HCT116 (cell line): Measurements from ENCODE around the gene HELZ2. TPM values are rescaled to one million over a fixed set of nuclear protein-coding genes. Genes with fewer than 3 reads are reported as not detected.
A peak's percentile ranks its signal among the peaks of the same experiment; 100 is the strongest.

Experiments used
- ATAC-seq: fragments of 200-7000 bp; cut with Tn5 transposase; 2 replicates; pipeline ENCODE4 v1.9.1; 2020; ENCODE audit warnings: mild to moderate bottlenecking, moderate library complexity
- BruUV-seq: library from RNA; stranded (reverse); fragments of 400-500 nt; replicated peaks from 2 replicates; lab custom pipeline; 2021; lab: Mats Ljungman, UMichigan
- CTCF ChIA-PET: fragments of 300-600 bp; sonication (Branson Sonifier 250); formaldehyde crosslinking; loops from one replicate; lab custom pipeline; 2021; ENCODE audit warnings: antibody characterized with exemption; lab: Charles Lee
- POLR2A ChIA-PET: fragments of 300-600, 350-600 bp; sonication (Branson Sonifier 250); formaldehyde crosslinking; loops from one replicate; lab custom pipeline; 2021; ENCODE audit warnings: antibody characterized with exemption; lab: Charles Lee
- RAD21 ChIA-PET, 2 experiments: fragments of 300-600 bp; sonication (Branson Sonifier 250); formaldehyde crosslinking; loops; one replicate each; lab custom pipeline; 2023; ENCODE audit warnings: low total read pairs in 2 of 2; ENCODE audit not compliant: uncharacterized antibody in 2 of 2, unreplicated experiment in 2 of 2, low non-redundant PET in 1 of 2; lab: Charles Lee
- DNase-seq: peaks from one replicate; pipeline ENCODE4 v3.0.0-alpha.2; 2010; ENCODE audit warnings: low read depth, low spot score
- H2AFZ ChIP-seq: fragments of 200-600 bp; shearing (Covaris generic), sonication (generic); 2 replicates; pipeline ENCODE4 v1.6.1; 2017; ENCODE audit warnings: low read depth, mixed run types, mixed read lengths, antibody characterized with exemption, low read length; ENCODE audit not compliant: poor library complexity, severe bottlenecking
- H3K27ac ChIP-seq: 2 replicates; pipeline ENCODE4 v1.5.1; 2012; ENCODE audit warnings: low read depth, low read length
- H3K27me3 ChIP-seq: fragments of 200-600 bp; sonication (generic); 2 replicates; pipeline ENCODE4 v1.6.1; 2016; ENCODE audit warnings: mixed run types, low read length, mixed read lengths; ENCODE audit not compliant: insufficient read depth
- H3K36me3 ChIP-seq, 2 experiments: fragments of 200-500 bp in 1 of 2; fragments of 200-600 bp in 1 of 2; sonication (Bioruptor generic) in 1 of 2; sonication (generic) in 1 of 2; 2 replicates each; pipeline versions ENCODE4 v1.5.1 to v1.6.1; 2014 to 2016; ENCODE audit warnings: low read length in 2 of 2, inconsistent platforms in 1 of 2, mixed read lengths in 1 of 2, mixed run types in 1 of 2; ENCODE audit not compliant: insufficient read depth in 2 of 2, control insufficient read depth in 1 of 2
- H3K4me1 ChIP-seq, 2 experiments: fragments of 200-600 bp in 1 of 2; sonication (generic) in 1 of 2; 2 replicates each; pipeline versions ENCODE4 v1.5.1 to v1.6.1; 2012 to 2017; ENCODE audit warnings: low read length in 2 of 2, inconsistent platforms in 1 of 2, mild to moderate bottlenecking in 1 of 2, mixed read lengths in 1 of 2, mixed run types in 1 of 2, moderate library complexity in 1 of 2; ENCODE audit not compliant: insufficient read depth in 2 of 2, control insufficient read depth in 1 of 2
- H3K4me2 ChIP-seq: fragments of 200-600 bp; sonication (generic); 2 replicates; pipeline ENCODE4 v1.6.1; 2017; ENCODE audit warnings: mixed run types, low read length, mixed read lengths
- H3K4me3 ChIP-seq, 2 experiments: fragments of 200-600 bp in 1 of 2; sonication (generic) in 1 of 2; replicated peaks in 1 of 2; 2 replicates each; pipeline ENCODE4 v1.5.1; 2011 to 2016; ENCODE audit warnings: low read length in 2 of 2, control low read depth in 1 of 2, low read depth in 1 of 2, mild to moderate bottlenecking in 1 of 2, mixed read lengths in 1 of 2, mixed run types in 1 of 2
- H3K79me2 ChIP-seq: fragments of 200-600 bp; sonication (generic); 2 replicates; pipeline ENCODE4 v1.6.1; 2017; ENCODE audit warnings: mild to moderate bottlenecking, mixed run types, low read length, moderate library complexity, mixed read lengths; ENCODE audit not compliant: insufficient read depth
- H3K9ac ChIP-seq: fragments of 200-600 bp; sonication (generic); 2 replicates; pipeline ENCODE4 v1.6.1; 2016; ENCODE audit warnings: low read length, mixed read lengths
- H3K9me2 ChIP-seq: fragments of 200-600 bp; sonication (generic), shearing (Covaris generic); 2 replicates; pipeline ENCODE4 v1.6.1; 2017; ENCODE audit warnings: mixed run types, mild to moderate bottlenecking, moderate library complexity; ENCODE audit not compliant: insufficient read depth
- H3K9me3 ChIP-seq, 2 experiments: fragments of 200-500 bp in 1 of 2; fragments of 200-600 bp in 1 of 2; sonication (Bioruptor generic) in 1 of 2; sonication (generic) in 1 of 2; 2 replicates each; pipeline ENCODE4 v1.6.1; 2014 to 2017; ENCODE audit warnings: low read length in 2 of 2, mixed read lengths in 2 of 2, inconsistent platforms in 1 of 2, low read depth in 1 of 2, mild to moderate bottlenecking in 1 of 2, mixed run types in 1 of 2, moderate library complexity in 1 of 2; ENCODE audit not compliant: control insufficient read depth in 1 of 2, insufficient read depth in 1 of 2
- H4K20me1 ChIP-seq: fragments of 200-600 bp; sonication (generic), shearing (Covaris generic); 2 replicates; pipeline ENCODE4 v1.6.1; 2017; ENCODE audit warnings: mixed run types, mild to moderate bottlenecking, moderate library complexity; ENCODE audit not compliant: insufficient read depth
- ELF1 ChIP-seq: IDR thresholded peaks from 2 replicates; pipeline ENCODE4 v1.6.1; 2012; ENCODE audit warnings: low read depth, borderline replicate concordance
- POLR2AphosphoS5 ChIP-seq: IDR thresholded peaks from 2 replicates; pipeline ENCODE4 v1.6.1; 2011; ENCODE audit warnings: mild to moderate bottlenecking, low read depth, low read length, moderate library complexity
- SIN3A ChIP-seq: IDR thresholded peaks from 2 replicates; pipeline ENCODE4 v1.6.1; 2012; ENCODE audit warnings: low read depth
- intact Hi-C: fragments of 100-400 bp; cut with micrococcal nuclease; formaldehyde crosslinking; loops from 2 replicates; pipeline ENCODE4 v1.10.0; 2022
- total RNA-seq: library from RNA; stranded (reverse); gene quantifications from one replicate; pipeline ENCODE4 v1.2.1, GENCODE V29; 2021; ENCODE audit not compliant: unreplicated experiment

Gene HELZ2
- total RNA-seq, 1 experiment from 2014 or later, result 44.0 TPM

GRCh38 chr20:63525971-63526370 lies 48.1 kb downstream of the HELZ2 start:
- H3K4me1 ChIP-seq, result peaks cover 8 to 33% of the 10 kb centered on the region in 2 experiments; a peak in 3 of 4 replicates
- H3K4me2 ChIP-seq, result no peak overlapping the region
- peaks cover 20% of the 10 kb centered on the region for H3K79me2 ChIP-seq
- H3K36me3 ChIP-seq, result peaks cover 6 to 24% of the 10 kb centered on the region in 2 experiments
- no peaks in the 10 kb centered on the region for H3K27me3 ChIP-seq
- H2AFZ ChIP-seq, result no peak overlapping the region
- intact Hi-C loops, result no loop called here
- ChIA-PET RAD21 (no interaction called here), POLR2A (interaction anchor here (0.8 kb wide), 1 partner anchor 29 kb away, joined by 3 read pairs; no protein-coding TSS in a partner anchor), CTCF (no interaction called here)
- TF ChIP-seq POLR2AphosphoS5, result peak; percentile 51; the same call in 1 of the 2 replicates
- TF ChIP-seq SIN3A, result no peak
- no TSS peak for BruUV-seq
- no peak overlapping the region for H3K4me3 ChIP-seq
- ATAC-seq, result peak; percentile 13
- H3K27ac ChIP-seq, result no peak overlapping the region
- no peaks in the 10 kb centered on the region for H3K9me2 ChIP-seq
- no peak overlapping the region for H3K9ac ChIP-seq
- peaks cover 5 to 7% of the 10 kb centered on the region in 2 experiments; a peak in 2 of 4 replicates for H3K9me3 ChIP-seq
- no peak for DNase-seq
- no peaks in the 10 kb centered on the region for H4K20me1 ChIP-seq

GRCh38 chr20:63525185-63525584 lies 48.9 kb downstream of the HELZ2 start:
- Histone ChIP-seq H3K9me2 (no peaks in the 10 kb centered on the region), H4K20me1 (no peaks in the 10 kb centered on the region), H3K9ac (no peak overlapping the region), H2AFZ (no peak overlapping the region), H3K4me2 (no peak overlapping the region), H3K9me3 (peaks cover 5 to 7% of the 10 kb centered on the region in 2 experiments; a peak in 2 of 4 replicates), H3K4me1 (peaks cover 8 to 33% of the 10 kb centered on the region in 2 experiments; a peak in 3 of 4 replicates), H3K27ac (no peak overlapping the region), H3K27me3 (no peaks in the 10 kb centered on the region), H3K79me2 (peaks cover 21% of the 10 kb centered on the region), H3K36me3 (peaks cover 6 to 24% of the 10 kb centered on the region in 2 experiments), H3K4me3 (no peak overlapping the region)
- ChIA-PET CTCF (no interaction called here), POLR2A (interaction anchor here (0.8 kb wide), 1 partner anchor 28 kb away, joined by 3 read pairs; no protein-coding TSS in a partner anchor), RAD21 (no interaction called here)
- intact Hi-C loops, result no loop called here
- no peak for DNase-seq
- ATAC-seq, result no peak
- TF ChIP-seq SIN3A (0 out of 2 replicates have a peak, but pooled peaks have one; percentile 19), ELF1 (no peak)
- no TSS peak for BruUV-seq

Other genes with a start within 250 kb of the HELZ2 start
- not detected for gene CHRNA4, start 212.9 kb downstream of the HELZ2 start, total RNA-seq
- gene KCNQ2, start 101.6 kb downstream of the HELZ2 start, total RNA-seq, result 86.5 TPM
- 454 TPM for gene EEF1A2, start 75.2 kb downstream of the HELZ2 start, total RNA-seq
- 346 TPM for gene PPDPF, start 53.5 kb downstream of the HELZ2 start, total RNA-seq
- gene PTK6, start 36.9 kb downstream of the HELZ2 start, total RNA-seq, result 6.7 TPM
- 3.2 TPM for gene SRMS, start 26.5 kb downstream of the HELZ2 start, total RNA-seq
- 5.5 TPM for gene FNDC11, start 20.1 kb downstream of the HELZ2 start, total RNA-seq
- 13.9 TPM for gene GMEB2, start 52.9 kb upstream of the HELZ2 start, total RNA-seq
- 138 TPM for gene STMN3, start 79.2 kb upstream of the HELZ2 start, total RNA-seq
- gene RTEL1, start 84.1 kb upstream of the HELZ2 start, total RNA-seq, result 58.0 TPM
- 147 TPM for gene TNFRSF6B, start 122.4 kb upstream of the HELZ2 start, total RNA-seq
- gene ARFRP1, start 133.7 kb upstream of the HELZ2 start, total RNA-seq, result 53.7 TPM
- gene ZGPAT, start 133.8 kb upstream of the HELZ2 start, total RNA-seq, result 30.6 TPM
- 27.4 TPM for gene LIME1, start 162.4 kb upstream of the HELZ2 start, total RNA-seq
- 121 TPM for gene SLC2A4RG, start 165.5 kb upstream of the HELZ2 start, total RNA-seq